ENCODE measurements around the gene PATJ.
A peak's percentile ranks its signal among the peaks of the same experiment; 100 is the strongest.
"Not testable (repeated sequence)": the region's sequence is repeated elsewhere in the genome, so short reads cannot be mapped to it uniquely, and the experiment has no call there.

PATJ gene

GRCh38 chr1:62109124-62109523 lies 366.8 kb downstream of the PATJ start:
- no peak for DNase-seq

DNA sequence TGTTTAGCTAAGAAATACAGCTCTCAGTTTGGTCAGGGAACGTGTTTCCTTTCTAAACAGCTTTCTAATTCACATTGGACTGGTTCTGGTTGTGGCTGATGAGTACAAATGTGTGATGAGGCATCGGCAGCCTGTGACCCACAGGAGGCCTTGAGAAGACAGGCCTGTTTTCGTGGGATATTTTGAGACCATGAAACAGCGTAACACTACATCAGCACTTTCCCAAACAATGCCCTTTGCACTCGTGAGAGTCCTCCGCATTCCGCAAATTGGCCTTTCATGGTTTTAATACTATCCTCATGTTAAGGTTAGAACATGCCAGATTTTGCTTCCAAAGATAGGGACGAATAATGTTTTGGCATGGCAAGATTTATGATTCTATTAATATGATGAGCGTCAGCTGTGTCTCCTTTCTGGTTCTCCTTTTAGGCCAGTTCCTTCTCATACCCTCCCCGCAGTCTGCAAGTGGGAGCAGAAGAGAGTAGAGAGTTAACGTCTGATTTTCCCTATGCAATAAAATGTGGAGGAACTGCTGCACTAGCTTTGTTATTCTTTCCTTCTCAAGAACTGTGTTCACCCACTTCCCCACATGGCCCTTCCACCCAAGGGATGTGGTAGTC lies 368.0 kb downstream of the PATJ start:
- no peak for DNase-seq

GRCh38 chr1:62111084-62111483 lies 368.8 kb downstream of the PATJ start:
- DNase-seq = no peak

DNA sequence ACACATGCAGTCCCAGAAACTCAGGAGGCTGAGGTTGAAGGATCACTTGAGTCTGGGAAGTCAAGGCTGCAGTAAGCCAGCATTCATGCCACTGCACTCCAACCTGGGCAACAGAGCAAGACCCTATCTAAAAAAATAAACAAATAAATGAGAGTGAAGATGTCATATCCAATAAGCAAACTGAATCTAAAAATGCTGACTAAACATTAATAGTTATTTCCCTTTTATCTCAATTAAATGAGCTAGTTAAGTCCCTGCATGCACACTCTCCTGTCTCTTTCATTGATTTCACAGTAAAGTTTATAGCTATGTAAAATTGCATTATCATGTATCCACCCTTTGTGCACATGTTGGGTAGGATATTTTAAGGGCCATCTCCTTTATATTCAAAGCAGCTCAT lies 371.2 kb downstream of the PATJ start:
- DNase-seq = no peak

GRCh38 chr1:62117018-62117750 lies 374.9 kb downstream of the PATJ start:
- DNase-seq = no peak

DNA sequence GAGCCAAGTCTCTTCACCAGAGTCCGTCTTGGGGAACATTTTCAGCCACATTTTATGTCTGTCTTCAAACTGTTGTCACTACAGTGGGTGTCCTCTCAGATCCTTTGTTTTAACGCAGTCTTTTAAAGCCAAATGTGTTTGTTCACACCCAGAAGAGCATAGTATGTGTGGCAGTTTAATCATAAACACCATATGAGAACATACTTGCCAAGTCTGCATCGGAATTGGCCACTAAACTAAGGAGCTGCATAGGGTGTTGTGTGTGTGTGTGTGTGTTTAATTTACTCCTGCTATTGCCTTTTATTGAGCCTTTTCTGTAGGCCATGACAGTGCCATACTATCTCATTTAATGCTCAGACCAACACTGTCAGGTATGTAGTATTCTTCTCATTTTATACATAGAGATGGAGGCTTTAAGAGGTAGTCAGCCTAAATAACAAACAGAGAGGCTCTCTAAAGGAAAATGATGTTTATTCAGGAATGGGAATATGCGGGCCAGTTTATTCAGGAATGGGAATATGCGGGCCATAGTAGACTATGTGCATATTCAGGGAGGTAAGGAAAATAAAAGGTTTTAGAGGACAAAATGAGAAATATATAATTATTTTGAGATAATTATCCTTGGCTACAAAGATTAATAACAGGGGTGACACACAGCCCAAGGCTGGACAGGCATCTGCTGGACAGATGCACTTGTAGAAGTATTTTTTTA lies 384.5 kb downstream of the PATJ start:
- DNase-seq = no peak

GRCh38 chr1:62128745-62129144 lies 386.5 kb downstream of the PATJ start:
- DNase-seq = no peak

GRCh38 chr1:62131093-62131725 lies 388.9 kb downstream of the PATJ start:
- no peak for DNase-seq

GRCh38 chr1:62138029-62138428 lies 395.7 kb downstream of the PATJ start:
- no peak for DNase-seq

DNA sequence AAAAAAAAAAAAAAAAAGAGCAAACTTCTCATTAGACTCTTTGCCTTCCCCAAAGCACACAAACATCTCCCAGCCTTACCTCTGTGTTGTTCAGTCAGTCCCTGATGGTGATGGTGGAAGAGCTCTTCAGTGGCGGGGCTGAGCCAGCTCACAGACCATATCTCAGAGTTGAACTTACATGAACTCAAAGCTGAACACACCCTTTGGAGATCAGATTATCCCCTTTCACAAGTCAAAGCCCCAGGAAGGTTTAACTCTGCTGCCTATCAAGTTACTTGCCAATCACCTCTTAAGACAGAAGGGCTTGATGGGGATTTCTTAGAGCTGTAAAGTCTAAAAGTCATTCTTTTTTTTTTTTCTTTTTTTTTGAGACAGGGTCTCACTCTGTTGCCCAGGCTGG lies 397.1 kb downstream of the PATJ start:
- no peak for DNase-seq

DNA sequence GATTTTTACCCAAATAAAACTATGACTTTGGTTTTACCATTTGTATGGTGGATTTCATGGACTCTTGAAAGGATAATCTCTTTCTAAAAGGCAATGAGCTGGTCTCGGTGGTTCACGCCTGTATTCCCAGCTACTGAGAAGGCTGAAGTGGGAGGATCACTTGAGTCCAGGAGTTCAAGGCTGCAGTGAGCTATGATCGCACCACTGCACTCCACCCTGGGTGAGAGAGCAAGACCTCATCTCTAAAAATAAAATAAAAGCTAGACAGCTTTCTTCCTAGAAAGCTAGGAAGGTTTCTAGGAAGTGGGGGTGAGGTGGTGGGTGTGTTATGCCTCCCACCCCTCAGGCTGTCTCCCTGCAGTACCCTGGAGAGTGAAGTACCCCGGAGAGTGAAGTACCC lies 398.4 kb downstream of the PATJ start:
- no peak for DNase-seq

DNA sequence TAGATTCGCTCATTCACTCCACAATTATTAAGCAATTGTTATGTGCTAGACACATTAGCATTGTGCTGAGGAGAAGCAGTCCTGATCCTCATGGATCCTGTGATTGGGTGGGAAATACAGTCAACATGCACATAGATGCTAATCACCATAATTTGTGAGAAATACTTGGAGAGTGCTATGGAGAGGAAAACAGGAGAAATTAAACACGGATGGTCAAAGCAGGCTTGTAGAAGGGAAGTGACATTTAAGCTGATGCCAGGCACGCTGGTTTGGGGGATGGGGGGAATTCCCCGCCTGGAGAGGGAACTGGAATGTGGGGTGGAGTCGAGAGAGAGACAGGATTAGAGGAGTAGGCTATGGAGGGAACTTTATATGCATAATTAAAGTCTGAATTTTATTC lies 400.2 kb downstream of the PATJ start:
- no peak for DNase-seq

GRCh38 chr1:62144238-62144831 lies 402.1 kb downstream of the PATJ start:
- DNase-seq = peak; percentile 48

- no peak for DNase-seq
Measured at GRCh38 chr1:62159940-62160348, 417.7 kb downstream of the PATJ start.

DNA sequence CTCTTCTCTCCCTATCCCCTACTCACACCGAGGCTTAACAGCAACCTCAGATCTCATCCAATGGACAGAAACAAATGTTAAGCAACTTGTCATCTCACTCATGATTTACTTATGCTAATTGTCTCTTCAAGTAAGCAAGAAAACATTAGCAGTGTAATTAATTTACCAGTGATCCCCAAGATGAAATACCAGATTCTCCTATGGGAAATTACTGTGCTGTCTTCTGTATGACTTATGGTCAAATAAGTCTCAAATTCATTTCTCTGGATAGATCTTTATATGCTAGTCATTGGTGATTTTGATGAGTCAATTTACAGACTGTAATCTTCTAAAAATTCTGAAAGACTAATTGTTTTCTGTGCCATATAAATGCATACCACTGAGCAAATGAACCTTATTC lies 419.4 kb downstream of the PATJ start:
- no peak for DNase-seq

GRCh38 chr1:62170380-62170779 lies 428.1 kb downstream of the PATJ start:
- DNase-seq = not testable (repeated sequence)

GRCh38 chr1:62175568-62176179 lies 433.4 kb downstream of the PATJ start:
- DNase-seq = peak; percentile 37

- DNase-seq = no peak
Measured at GRCh38 chr1:62176597-62177312, 434.5 kb downstream of the PATJ start.

- no peak for DNase-seq
Measured at GRCh38 chr1:62177621-62178020, 435.3 kb downstream of the PATJ start.

DNA sequence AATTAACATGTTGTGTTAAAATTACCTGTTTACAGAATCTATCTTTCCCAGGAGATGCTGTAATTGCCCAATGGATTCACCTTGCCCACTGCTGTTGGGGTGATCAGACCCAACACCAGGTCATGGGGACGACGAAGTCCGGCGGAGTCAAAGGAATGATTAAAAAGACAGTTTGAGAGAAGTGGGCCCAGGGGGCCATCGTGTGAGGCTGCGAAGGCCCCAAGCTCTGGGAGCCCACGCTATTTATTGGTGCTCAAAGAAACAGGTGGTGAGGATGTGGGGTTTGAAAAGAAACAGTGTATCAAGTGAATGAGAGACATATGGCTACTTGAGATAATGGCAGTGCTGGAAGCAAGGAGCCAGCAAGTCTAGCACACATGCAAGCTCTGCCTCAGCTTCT lies 436.1 kb downstream of the PATJ start:
- DNase-seq = no peak

- not testable (repeated sequence) for DNase-seq
Measured at GRCh38 chr1:62180054-62180453, 437.8 kb downstream of the PATJ start.

DNA sequence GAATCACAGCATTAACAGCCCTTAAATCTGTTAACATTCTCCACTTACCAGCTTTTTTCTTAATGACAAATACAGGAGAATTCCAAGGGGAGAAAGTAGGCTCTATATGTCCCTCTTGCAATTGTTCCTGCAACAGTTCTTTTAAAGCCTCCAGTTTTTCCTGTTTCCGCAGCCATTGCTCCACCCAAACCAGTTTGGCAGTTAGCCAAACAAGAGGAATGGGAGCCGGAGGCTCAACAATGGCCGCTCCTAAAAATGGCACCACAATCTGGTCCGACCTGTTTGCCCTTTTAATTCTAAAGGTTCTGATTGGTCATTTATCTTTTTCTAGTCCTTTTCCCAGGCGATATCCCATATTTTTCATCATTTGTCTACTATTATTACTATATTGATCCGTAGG lies 438.4 kb downstream of the PATJ start:
- DNase-seq = no peak

All from stimulated activated CD8-positive, alpha-beta memory T cell treated with anti-CD3 and anti-CD28 coated beads, Interleukin-4, amount 100 ng/mL, for 48 hours (primary cell).